Occipital lobe (tissue), 2 donors: ENCODE measurements around the gene RHOV. TPM values are rescaled to one million over a fixed set of nuclear protein-coding genes. Genes with fewer than 3 reads are reported as not detected.

Experiments
- DNase-seq: peaks from one replicate; lab custom pipeline; 2025; lab: John Stamatoyannopoulos, UW
- total RNA-seq: library from RNA; depleted of rRNA; stranded (reverse); fragments of >200 nt; gene quantifications from one replicate; pipeline ENCODE4 v1.2.3, GENCODE V29; 2014

The RHOV gene
- total RNA-seq, 1 donor from 2014 or later = 10.8 TPM

GRCh38 chr15:40904552-40905201 lies 30.6 kb upstream of the RHOV start:
- DNase-seq = no peak

DNA sequence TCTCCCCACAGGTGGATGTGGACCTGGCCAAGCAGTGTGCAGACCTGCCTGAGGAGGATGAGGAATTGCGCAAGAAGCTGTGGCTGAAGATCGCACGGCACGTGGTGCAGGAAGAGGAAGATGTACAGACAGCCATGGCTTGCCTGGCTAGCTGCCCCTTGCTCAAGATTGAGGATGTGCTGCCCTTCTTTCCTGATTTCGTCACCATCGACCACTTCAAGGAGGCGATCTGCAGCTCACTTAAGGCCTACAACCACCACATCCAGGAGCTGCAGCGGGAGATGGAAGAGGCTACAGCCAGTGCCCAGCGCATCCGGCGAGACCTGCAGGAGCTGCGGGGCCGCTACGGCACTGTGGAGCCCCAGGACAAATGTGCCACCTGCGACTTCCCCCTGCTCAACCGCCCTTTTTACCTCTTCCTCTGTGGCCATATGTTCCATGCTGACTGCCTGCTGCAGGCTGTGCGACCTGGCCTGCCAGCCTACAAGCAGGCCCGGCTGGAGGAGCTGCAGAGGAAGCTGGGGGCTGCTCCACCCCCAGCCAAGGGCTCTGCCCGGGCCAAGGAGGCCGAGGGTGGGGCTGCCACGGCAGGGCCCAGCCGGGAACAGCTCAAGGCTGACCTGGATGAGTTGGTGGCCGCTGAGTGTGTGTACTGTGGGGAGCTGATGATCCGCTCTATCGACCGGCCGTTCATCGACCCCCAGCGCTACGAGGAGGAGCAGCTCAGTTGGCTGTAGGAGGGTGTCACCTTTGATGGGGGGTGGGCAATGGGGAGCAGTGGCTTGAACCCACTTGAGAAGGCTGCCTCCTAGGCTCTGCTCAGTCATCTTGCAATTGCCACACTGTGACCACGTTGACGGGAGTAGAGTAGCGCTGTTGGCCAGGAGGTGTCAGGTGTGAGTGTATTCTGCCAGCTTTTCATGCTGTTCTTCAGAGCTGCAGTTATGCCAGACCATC lies 28.8 kb upstream of the RHOV start:
- no peak for DNase-seq

DNA sequence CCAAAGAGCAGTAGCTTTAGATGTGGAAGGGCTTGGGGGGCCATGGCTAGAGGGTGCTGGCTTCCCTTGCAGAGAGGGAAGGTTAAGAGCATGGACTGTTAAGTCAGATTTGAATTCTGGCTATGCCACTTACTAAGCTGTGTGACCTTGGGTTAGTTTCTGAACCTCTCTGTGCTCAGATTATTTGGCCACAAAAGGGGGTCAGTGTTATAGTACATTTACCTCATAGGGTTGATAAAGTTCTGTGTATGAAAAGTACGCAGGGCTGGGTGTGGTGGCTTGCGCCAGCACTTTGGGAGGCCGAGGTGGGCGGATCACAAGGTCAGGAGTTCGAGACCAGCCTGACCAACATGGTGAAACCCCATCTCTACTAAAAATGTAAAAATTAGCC lies 27.0 kb upstream of the RHOV start:
- DNase-seq = no peak

GRCh38 chr15:40900256-40901052 lies 26.4 kb upstream of the RHOV start:
- no peak for DNase-seq

- no peak for DNase-seq
Measured at GRCh38 chr15:40899536-40900207, 25.6 kb upstream of the RHOV start.

DNA sequence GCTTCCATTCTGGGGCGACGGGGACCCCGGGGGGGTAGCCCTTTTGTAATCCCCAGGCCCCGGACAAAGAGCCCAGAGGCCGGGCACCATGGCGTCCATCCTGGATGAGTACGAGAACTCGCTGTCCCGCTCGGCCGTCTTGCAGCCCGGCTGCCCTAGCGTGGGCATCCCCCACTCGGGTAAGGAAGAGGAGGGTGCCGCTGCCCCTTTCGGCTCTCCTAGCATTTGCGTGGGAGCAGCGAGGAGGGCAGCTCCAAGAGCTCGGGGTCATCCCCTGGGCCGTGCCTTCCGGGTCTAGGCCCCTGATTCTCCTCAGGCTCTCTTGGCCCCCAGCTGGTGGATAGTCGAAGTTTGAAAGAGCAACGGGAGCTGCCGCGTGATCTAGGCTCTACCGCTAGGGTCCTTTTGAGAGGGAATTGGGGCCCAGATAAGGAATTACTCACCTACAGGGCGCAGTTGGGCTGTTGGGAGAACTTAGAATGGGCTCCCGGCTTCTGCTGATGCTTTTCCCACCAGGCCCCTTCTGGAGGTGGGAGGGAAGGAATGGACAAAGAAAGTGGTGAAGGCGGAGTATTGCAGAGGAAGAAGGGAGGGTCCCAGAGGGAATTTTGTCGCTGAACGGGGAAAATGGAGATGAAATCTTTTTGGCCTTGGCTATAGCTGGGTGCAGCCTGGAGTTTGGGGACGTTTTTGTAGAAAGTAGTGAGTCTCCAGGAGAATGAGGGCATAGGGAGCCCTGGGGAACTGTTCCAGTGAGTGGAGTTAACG lies 20.8 kb upstream of the RHOV start:
- no peak for DNase-seq

DNA sequence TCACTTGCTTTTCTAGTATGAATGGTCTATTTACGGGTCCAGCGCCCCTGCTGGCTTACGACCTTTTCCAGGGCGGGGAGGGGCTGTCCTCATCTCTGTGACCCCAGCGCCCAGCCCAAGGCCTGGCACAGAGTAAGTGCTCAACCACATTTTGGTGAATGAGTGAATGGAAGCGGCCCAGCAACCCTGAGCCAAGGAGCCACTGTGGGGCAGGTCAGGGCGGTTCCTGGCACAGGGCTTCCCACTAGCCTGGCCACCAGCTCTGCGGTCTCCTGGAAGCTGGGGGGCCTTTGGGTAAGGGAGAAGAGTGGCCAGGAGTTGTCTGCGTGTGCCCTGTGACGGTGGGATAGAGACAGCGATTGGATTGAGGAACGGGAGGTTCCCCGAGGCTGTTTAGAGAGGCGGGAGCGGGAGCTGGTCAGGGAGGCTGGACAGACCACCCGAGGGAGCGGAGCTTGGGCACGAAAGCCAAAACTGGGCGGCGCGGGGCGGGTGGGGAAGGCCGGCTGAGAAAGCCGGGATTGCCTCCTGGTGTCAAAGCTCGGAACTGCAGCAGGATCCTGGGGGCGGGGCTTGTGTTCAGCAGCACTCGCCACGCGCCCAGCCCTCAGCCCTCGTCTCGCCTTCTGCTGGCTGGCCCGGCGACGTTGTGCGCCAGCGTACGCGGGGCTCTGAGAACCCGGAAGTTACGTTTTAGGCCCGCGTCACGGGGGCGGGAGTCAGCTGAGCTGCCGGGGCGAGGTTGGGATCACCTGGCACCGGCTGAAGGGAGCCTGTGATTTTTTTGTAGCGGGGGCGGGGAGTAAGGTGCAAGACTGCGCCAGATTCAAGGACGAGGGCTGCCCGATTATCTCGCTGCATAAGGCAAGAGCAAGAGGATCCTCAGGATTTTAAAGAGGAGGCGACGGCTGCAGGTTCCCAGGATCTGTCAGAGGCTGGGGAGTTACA lies 20.0 kb upstream of the RHOV start, which contains the start of gene VPS18:
Gene VPS18, plus strand, starts transcription at position 718 of the 948 bp plus-strand sequence. CDS start 319 bp downstream, outside the sequence.
- DNase-seq = peak; percentile 98

GRCh38 chr15:40893019-40893670 lies 19.1 kb upstream of the RHOV start:
- no peak for DNase-seq

DNA sequence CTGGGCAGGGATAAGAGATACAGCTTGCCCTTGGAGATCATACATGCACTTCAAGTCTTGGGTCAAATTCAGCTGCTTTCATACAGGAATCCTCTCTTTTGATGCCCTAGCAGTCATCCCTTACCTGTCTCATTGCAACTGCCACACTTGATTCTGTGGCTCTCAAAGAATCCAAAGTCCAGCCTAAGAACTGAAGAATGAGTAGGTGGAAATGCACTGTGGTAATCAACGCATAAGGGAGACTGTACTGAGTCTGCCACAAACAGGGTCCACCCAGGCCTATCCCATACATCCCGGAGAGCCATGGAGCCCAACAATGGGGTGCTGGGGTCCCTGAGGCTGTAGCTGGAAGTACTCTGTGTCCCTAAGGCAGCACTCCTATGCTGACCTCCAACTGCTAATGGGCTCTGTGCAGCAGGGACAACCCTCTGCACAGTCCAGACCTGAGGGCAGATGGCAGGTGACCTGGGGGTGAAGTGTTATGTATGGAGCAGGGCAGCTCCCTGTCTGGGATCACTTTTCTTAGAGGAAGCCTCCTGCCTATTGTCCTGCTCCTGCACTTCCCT lies 18.5 kb upstream of the RHOV start:
- DNase-seq = no peak

DNA sequence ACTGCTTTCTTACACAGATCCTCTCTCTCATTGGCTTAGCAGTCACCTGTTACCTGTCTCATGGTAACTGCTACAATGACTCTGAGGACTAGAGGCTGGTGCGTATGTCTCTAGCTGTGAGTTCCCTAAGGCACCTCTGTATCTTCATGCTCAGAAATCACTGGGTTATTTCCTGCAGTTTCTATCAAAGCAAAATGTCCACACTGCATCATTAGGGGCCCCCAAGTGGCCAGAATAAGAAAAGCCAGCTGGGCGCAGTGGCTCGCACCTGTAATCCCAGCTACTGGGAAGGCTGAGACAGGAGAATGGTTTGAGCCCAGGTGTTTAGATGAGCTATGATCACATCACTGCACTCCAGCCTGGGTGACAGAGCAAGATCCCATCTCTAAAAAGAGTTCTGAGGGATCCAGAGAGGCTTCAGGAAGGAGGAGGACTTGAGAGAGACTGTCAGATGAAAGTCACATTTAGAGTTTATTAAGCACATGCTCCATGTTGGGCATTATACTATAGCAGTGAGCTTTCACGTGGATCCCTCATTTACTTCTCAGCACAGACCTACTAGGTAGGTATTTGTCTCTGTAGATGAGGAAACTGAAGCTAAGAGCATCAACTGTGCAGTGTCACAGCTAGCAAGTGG lies 17.9 kb upstream of the RHOV start:
- peak; percentile 16 for DNase-seq

DNA sequence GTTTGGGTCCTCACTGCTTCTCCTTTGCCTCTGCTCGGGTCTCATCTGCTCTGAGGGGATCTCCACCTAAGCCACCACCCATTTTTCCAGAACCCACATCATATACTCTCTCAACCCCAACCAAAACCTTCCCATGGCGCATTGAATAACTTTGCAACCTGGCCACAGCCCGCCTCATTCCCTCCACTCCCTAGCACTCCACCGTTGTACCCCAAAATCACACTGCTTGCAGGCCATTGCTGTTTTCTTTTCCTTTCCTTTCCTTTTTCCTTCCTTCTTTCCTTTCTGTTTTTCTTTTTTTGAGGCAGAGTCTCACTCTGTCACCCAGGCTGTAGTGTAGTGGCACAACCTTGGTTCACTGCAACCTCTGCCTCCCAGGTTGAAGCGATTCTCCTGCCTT lies 17.1 kb upstream of the RHOV start:
- DNase-seq = no peak

DNA sequence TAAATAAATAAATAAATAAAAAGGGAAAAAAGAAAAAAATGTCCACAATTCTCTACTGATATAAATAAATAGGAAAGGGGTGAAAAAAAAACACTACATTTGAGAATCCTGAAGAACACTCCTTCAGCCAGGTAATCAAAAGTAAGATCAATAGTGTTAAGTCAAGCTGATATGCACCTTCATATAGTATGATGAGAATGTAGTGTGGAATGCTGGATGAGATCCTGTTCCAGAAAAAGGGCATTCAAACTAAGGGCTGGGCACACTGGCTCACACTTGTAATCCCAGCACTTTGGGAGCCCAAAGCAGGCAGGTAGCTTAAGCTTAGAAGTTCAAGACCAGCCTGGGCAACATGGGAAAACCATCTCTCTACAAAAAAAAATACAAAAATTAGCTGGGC lies 15.1 kb upstream of the RHOV start:
- no peak for DNase-seq

DNA sequence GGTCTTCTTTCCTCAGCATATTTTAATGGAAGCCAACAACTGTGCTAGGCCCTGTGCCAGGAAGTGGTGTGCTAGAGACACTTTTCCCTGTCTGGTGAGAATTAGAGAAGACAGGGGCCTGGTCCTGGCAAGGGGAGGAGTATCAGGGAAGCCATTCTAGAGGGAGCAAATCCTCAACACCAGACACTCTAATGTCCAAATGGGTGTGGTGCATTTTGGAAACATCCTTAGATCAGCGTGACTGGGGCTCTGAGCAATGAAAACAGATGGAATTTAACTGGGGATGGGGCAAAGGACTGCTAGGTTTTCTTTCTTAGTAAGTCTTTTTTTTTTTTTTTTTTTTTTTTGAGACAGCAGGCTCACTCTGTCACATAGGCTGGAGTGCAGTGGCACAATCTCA lies 12.6 kb upstream of the RHOV start:
- no peak for DNase-seq

DNA sequence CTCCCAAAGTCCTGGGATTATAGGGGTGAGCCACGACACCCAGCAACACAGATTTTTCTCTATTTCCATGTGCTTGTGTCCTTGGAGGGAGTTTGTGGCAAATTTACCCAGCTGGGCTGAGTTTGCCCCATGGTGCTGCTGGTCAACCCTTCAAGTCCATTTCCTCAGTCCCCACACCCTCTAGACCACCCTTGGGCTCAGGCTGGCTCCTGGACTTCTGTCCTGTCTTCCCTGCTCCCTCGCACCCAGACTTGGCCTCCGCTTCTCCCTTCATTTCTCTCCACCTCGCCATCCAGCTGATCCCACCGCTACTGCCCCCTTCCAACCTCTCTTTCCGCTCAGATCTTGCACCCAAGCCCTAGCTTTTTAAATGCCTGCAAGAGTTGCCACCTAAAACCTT lies 7.3 kb upstream of the RHOV start:
- DNase-seq = no peak

DNA sequence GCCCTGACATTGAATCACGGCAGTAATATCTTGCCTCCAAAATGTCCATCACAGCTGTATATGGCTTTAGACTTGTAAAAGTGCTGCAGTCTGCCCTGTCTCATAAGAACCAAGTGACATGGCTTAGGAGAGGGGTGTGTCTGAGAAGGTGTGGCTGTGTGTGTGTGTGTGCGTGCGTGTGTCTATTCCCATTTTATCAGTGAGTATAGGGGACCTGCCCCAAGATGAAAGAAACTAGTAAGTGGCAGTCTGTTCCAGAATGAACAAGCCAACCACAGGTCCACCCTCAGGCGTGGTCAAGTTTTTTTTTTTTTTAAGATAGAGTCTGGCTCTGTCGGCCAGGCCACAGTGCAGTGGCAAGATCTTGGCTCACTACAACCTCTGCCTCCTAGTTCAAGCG lies 5.6 kb upstream of the RHOV start:
- DNase-seq = no peak

DNA sequence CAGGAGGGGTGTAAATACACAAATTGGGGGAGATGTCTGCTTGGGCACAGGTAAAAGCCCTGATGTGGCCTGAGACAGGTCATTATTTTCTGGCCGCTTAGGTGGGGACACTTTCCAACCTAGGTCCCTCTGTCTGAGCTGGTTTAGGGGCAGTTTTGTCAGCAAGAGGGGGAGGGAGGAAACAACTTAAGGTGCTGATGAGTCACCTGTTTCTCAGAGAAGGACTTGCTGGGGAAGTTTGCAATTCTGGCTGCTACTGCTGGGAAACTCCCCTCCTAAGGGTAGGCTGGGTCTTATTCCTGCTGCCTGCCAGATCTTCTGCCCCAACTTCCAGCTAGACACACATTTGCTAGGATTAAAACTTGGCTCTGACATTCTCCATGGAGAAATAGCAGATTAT lies 4.8 kb upstream of the RHOV start:
- DNase-seq = no peak

DNA sequence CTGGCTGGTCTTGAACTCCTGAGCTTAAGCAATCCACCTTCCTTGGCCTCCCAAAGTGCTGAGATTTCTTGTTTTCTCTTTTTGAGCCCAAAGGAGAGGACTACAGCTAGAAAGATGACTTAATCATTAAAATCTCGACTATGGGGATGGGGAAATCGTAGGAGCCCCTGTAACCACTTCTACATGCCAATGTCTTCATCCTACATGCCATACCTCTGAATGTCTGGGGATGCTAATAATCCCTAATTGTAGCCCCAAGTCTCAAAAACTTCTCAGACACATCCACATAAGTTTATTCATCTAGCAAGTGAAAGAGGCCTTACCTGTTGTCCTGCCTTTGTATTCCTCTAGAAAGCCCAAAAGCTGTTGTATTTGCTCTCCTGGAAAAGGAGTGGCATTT lies 3.7 kb upstream of the RHOV start:
- no peak for DNase-seq
